Neural cell (in vitro differentiated cells): ENCODE results near the gene NAV1.

ENCODE experiments used
- CTCF ChIP-seq: fragments of 450-650 bp; IDR thresholded peaks from 2 replicates; pipeline ENCODE4 v1.5.1; 2014; ENCODE audit warnings: antibody characterized with exemption, mild to moderate bottlenecking, moderate library complexity; ENCODE audit not compliant: poor library complexity, severe bottlenecking
- EZH2 ChIP-seq: fragments of 200-600, 300-800 bp; shearing (Covaris generic), sonication (generic); IDR thresholded peaks from 2 replicates; pipeline ENCODE4 v1.6.1; 2014; ENCODE audit warnings: antibody characterized with exemption, low read length, borderline replicate concordance, mild to moderate bottlenecking; ENCODE audit not compliant: insufficient read depth, poor library complexity, severe bottlenecking
- REST ChIP-seq: IDR thresholded peaks from 2 replicates; pipeline ENCODE4 v1.6.1; 2012; ENCODE audit warnings: borderline replicate concordance

- TF ChIP-seq CTCF: no peak
- no peak for TF ChIP-seq REST
- no peak for TF ChIP-seq EZH2
Observed at GRCh38 chr1:201540846-201541735, 2.2 kb downstream of the NAV1 start.
